ENCODE results near the gene EIF4G2. TPM values are rescaled to one million over a fixed set of nuclear protein-coding genes. Genes with fewer than 3 reads are reported as not detected.
A peak's percentile ranks its signal among the peaks of the same experiment; 100 is the strongest.

The EIF4G2 gene
- total and polyA plus RNA-seq, 2 experiments from 2014 or later = 358 to 788 TPM

DNA sequence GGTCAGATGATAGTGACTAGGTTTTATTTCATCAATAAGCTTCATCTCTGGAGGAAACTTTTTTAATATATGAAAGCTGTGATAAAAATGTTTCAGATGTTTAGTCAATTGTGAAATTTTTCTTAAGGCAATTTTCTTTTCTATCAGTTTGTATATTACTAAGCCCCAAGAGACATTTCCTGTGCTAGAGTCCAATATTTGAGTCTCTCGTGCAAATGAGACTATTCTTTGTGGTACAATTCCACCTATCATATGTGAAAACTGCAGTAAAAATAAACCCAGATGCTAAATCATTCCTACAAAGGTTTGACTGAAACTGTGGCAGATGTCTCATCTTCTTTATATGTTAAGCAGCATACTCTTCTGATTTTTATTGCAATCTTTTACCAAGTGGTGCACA is 29.6 kb downstream of the EIF4G2 start (continued):
- TF ChIP-seq, protein P1, sequence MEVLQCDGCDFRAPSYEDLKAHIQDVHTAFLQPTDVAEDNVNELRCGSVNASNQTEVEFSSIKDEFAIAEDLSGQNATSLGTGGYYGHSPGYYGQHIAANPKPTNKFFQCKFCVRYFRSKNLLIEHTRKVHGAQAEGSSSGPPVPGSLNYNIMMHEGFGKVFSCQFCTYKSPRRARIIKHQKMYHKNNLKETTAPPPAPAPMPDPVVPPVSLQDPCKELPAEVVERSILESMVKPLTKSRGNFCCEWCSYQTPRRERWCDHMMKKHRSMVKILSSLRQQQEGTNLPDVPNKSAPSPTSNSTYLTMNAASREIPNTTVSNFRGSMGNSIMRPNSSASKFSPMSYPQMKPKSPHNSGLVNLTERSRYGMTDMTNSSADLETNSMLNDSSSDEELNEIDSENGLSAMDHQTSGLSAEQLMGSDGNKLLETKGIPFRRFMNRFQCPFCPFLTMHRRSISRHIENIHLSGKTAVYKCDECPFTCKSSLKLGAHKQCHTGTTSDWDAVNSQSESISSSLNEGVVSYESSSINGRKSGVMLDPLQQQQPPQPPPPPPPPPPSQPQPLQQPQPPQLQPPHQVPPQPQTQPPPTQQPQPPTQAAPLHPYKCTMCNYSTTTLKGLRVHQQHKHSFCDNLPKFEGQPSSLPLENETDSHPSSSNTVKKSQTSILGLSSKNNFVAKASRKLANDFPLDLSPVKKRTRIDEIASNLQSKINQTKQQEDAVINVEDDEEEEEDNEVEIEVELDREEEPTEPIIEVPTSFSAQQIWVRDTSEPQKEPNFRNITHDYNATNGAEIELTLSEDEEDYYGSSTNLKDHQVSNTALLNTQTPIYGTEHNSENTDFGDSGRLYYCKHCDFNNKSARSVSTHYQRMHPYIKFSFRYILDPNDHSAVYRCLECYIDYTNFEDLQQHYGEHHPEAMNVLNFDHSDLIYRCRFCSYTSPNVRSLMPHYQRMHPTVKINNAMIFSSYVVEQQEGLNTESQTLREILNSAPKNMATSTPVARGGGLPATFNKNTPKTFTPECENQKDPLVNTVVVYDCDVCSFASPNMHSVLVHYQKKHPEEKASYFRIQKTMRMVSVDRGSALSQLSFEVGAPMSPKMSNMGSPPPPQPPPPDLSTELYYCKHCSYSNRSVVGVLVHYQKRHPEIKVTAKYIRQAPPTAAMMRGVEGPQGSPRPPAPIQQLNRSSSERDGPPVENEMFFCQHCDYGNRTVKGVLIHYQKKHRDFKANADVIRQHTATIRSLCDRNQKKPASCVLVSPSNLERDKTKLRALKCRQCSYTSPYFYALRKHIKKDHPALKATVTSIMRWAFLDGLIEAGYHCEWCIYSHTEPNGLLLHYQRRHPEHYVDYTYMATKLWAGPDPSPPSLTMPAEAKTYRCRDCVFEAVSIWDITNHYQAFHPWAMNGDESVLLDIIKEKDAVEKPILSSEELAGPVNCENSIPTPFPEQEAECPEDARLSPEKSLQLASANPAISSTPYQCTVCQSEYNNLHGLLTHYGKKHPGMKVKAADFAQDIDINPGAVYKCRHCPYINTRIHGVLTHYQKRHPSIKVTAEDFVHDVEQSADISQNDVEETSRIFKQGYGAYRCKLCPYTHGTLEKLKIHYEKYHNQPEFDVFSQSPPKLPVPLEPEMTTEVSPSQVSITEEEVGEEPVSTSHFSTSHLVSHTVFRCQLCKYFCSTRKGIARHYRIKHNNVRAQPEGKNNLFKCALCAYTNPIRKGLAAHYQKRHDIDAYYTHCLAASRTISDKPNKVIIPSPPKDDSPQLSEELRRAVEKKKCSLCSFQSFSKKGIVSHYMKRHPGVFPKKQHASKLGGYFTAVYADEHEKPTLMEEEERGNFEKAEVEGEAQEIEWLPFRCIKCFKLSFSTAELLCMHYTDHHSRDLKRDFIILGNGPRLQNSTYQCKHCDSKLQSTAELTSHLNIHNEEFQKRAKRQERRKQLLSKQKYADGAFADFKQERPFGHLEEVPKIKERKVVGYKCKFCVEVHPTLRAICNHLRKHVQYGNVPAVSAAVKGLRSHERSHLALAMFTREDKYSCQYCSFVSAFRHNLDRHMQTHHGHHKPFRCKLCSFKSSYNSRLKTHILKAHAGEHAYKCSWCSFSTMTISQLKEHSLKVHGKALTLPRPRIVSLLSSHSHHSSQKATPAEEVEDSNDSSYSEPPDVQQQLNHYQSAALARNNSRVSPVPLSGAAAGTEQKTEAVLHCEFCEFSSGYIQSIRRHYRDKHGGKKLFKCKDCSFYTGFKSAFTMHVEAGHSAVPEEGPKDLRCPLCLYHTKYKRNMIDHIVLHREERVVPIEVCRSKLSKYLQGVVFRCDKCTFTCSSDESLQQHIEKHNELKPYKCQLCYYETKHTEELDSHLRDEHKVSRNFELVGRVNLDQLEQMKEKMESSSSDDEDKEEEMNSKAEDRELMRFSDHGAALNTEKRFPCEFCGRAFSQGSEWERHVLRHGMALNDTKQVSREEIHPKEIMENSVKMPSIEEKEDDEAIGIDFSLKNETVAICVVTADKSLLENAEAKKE (CRISPR knock-in tag; IDR thresholded peaks at IDR 0.05) = no peak
- TF ChIP-seq POLR2AphosphoS5 (IDR thresholded peaks at IDR 0.05; ENCODE audit: low read depth) = no peak

DNA sequence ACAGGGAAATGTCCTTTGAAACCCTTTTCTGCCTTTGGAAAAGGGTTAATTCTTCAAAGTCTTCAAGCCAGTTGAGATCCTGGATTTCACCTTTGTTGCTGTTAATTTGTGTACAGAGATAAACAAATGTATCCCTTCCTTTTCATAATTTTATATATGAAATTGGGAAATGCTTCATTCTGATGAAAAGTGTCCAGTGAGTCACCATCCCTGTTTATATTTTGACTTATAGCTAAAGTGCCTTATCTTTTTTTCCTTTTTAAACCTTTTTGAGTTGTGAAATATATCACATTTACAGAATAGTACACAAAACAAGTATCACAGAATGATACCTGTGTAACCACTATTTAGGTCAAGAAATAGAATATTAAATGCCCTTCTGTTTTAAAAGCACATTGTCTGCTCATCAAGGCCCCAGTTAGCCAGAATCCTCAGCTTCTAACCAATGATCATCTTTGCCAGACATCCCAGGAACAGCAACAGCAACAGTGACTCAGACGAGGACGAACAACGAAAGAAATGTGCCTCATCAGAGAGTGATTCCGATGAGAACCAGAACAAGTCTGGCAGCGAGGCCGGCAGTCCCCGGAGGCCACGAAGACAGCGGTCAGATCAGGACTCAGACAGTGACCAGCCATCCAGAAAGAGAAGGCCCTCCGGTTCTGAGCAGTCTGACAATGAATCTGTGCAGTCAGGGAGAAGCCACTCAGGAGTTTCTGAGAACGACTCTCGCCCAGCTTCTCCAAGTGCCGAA is 30.3 kb downstream of the EIF4G2 start:
- H3K36me3 ChIP-seq (ENCODE audit: insufficient read depth) = peaks cover 21% of the 10 kb centered on the region
- H3F3A ChIP-seq (replicated peaks; ENCODE audit: low read depth) = no peaks in the 10 kb centered on the region
- ATAC-seq = no peak
- H3K9me3 Mint-ChIP-seq = no peaks in the 10 kb centered on the region
- H2AFZ ChIP-seq = no peak overlapping the region
- peaks cover 46% of the 10 kb centered on the region for H3K36me3 Mint-ChIP-seq (ENCODE audit: low read depth)
- peak overlapping the region; percentile 41; the same call in 1 of the 2 replicates for H3K27ac Mint-ChIP-seq
- DNase-seq (ENCODE audit: low spot score) = no peak
- H3K27me3 ChIP-seq (ENCODE audit: insufficient read depth) = no peaks in the 10 kb centered on the region
- H3K4me1 Mint-ChIP-seq = peaks cover 4% of the 10 kb centered on the region; the same call in 1 of the 3 replicates
- TF ChIP-seq POLR2AphosphoS5 (IDR thresholded peaks at IDR 0.05; ENCODE audit: low read depth) (no peak), NANOG (IDR thresholded peaks at IDR 0.05; ENCODE audit: borderline replicate concordance) (no peak), EZH2 (IDR thresholded peaks at IDR 0.05; ENCODE audit: low read depth, unreplicated experiment) (no peak), EZH2phosphoT487 (IDR thresholded peaks at IDR 0.05; ENCODE audit: unreplicated experiment) (no peak), JUNB (IDR thresholded peaks at IDR 0.05; ENCODE audit: unreplicated experiment) (no peak), STAT1 (IDR thresholded peaks at IDR 0.05; ENCODE audit: unreplicated experiment) (no peak)
- TF ChIP-seq, protein P2, sequence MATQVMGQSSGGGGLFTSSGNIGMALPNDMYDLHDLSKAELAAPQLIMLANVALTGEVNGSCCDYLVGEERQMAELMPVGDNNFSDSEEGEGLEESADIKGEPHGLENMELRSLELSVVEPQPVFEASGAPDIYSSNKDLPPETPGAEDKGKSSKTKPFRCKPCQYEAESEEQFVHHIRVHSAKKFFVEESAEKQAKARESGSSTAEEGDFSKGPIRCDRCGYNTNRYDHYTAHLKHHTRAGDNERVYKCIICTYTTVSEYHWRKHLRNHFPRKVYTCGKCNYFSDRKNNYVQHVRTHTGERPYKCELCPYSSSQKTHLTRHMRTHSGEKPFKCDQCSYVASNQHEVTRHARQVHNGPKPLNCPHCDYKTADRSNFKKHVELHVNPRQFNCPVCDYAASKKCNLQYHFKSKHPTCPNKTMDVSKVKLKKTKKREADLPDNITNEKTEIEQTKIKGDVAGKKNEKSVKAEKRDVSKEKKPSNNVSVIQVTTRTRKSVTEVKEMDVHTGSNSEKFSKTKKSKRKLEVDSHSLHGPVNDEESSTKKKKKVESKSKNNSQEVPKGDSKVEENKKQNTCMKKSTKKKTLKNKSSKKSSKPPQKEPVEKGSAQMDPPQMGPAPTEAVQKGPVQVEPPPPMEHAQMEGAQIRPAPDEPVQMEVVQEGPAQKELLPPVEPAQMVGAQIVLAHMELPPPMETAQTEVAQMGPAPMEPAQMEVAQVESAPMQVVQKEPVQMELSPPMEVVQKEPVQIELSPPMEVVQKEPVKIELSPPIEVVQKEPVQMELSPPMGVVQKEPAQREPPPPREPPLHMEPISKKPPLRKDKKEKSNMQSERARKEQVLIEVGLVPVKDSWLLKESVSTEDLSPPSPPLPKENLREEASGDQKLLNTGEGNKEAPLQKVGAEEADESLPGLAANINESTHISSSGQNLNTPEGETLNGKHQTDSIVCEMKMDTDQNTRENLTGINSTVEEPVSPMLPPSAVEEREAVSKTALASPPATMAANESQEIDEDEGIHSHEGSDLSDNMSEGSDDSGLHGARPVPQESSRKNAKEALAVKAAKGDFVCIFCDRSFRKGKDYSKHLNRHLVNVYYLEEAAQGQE (IDR thresholded peaks at IDR 0.05; ENCODE audit: unreplicated experiment) = no peak
- H3K27me3 Mint-ChIP-seq (ENCODE audit: insufficient read depth, low read depth, poor library complexity) = no peaks in the 10 kb centered on the region
- 0 out of 2 replicates have a peak overlapping the region, but pooled peaks have one; percentile 6 for H3K27ac ChIP-seq (ENCODE audit: low read depth)
- no peaks in the 10 kb centered on the region for H3K9me2 ChIP-seq (ENCODE audit: insufficient read depth)
- H4K20me1 ChIP-seq (replicated peaks; ENCODE audit: insufficient read depth) = no peaks in the 10 kb centered on the region; the same call in 1 of the 2 replicates
- H3K4me3 ChIP-seq = no peak overlapping the region
- H3K4me3 Mint-ChIP-seq = no peak overlapping the region
- H3K4me1 ChIP-seq (ENCODE audit: insufficient read depth) = no peaks in the 10 kb centered on the region
- no peak overlapping the region for H3K4me2 ChIP-seq
- H3K79me2 ChIP-seq (replicated peaks; ENCODE audit: insufficient read depth) = no peaks in the 10 kb centered on the region

All from GM23338 (cell line).